K562 (cell line): ENCODE measurements around the gene IPCEF1. TPM values are rescaled to one million over a fixed set of nuclear protein-coding genes. Genes with fewer than 3 reads are reported as not detected.

Experiments used
- ATAC-seq: fragments of 200-7000 bp; cut with Tn5 transposase; 3 replicates; pipeline ENCODE4 v1.9.1; 2020; ENCODE audit warnings: moderate library complexity
- BruUV-seq: library from RNA; stranded (reverse); fragments of 400-500 nt; replicated peaks from 2 replicates; lab custom pipeline; 2021; lab: Mats Ljungman, UMichigan
- CTCF ChIA-PET: fragments of 300-600 bp; formaldehyde crosslinking; extraction: SDS; loops from one replicate; lab custom pipeline; 2021; ENCODE audit warnings: low intra/inter-chr PET ratio; lab: Yijun Ruan, JAX
- POLR2A ChIA-PET: fragments of 300-600, 350-650 bp; sonication (Branson Sonifier 250); formaldehyde crosslinking; extraction: SDS; loops from one replicate; lab custom pipeline; 2021; ENCODE audit warnings: antibody characterized with exemption, inconsistent platforms; lab: Yijun Ruan, JAX
- DNase-seq, 4 experiments: peaks; one replicate each; pipeline versions ENCODE4 v3.0.0 to v3.0.0-alpha.2; 2011 to 2018; ENCODE audit warnings: low spot score in 3 of 4, mixed read lengths in 3 of 4; ENCODE audit errors: extremely low read depth in 1 of 4
- FAIRE-seq: peaks from 2 replicates; lab custom pipeline; 2011; peaks lifted over from hg19 to GRCh38; lab: Jason Lieb, UNC
- H2AFZ ChIP-seq: 2 replicates; pipeline ENCODE4 v1.6.0; 2011; ENCODE audit warnings: low read depth, low read length, control low read depth, inconsistent platforms
- H3K27ac ChIP-seq: fragments of 200-600 bp; 3 replicates; pipeline ENCODE4 v1.8.0; 2011; ENCODE audit warnings: low read depth, mild to moderate bottlenecking, control low read depth, inconsistent platforms, low read length, moderate library complexity, mixed read lengths; ENCODE audit errors: extremely low read depth
- H3K27me3 ChIP-seq, 2 experiments: fragments of 300-600 bp in 1 of 2; 2 replicates in 1 of 2; 3 replicates in 1 of 2; pipeline versions ENCODE4 v1.6.0 to v1.8.0; 2011; ENCODE audit warnings: inconsistent platforms in 2 of 2, low read length in 2 of 2, mild to moderate bottlenecking in 1 of 2, mixed read lengths in 1 of 2, moderate library complexity in 1 of 2; ENCODE audit not compliant: control insufficient read depth in 2 of 2, insufficient read depth in 2 of 2
- H3K36me3 ChIP-seq: fragments of 300-600 bp; 3 replicates; pipeline ENCODE4 v1.8.0; 2011; ENCODE audit warnings: mild to moderate bottlenecking, low read length, inconsistent platforms; ENCODE audit not compliant: control insufficient read depth, insufficient read depth
- H3K4me1 ChIP-seq, 2 experiments: fragments of 200-600 bp in 1 of 2; replicated peaks in 1 of 2; 2 replicates in 1 of 2; 3 replicates in 1 of 2; pipeline versions ENCODE4 v1.5.1 to v1.8.0; 2011; ENCODE audit warnings: inconsistent platforms in 2 of 2, low read length in 2 of 2, mild to moderate bottlenecking in 1 of 2, mixed read lengths in 1 of 2, moderate library complexity in 1 of 2; ENCODE audit not compliant: control insufficient read depth in 2 of 2, insufficient read depth in 2 of 2
- H3K4me2 ChIP-seq: 2 replicates; pipeline ENCODE4 v1.6.1; 2011; ENCODE audit warnings: low read length, control low read depth, inconsistent platforms, mixed read lengths; ENCODE audit not compliant: insufficient read depth
- H3K4me3 ChIP-seq: fragments of 200-600 bp; sonication (generic), shearing (Covaris generic); 2 replicates; pipeline ENCODE4 v1.5.1; 2016; ENCODE audit warnings: control low read depth, inconsistent platforms
- H3K79me2 ChIP-seq: fragments of 200-600 bp; 3 replicates; pipeline ENCODE4 v1.8.0; 2011; ENCODE audit warnings: low read length, inconsistent platforms; ENCODE audit not compliant: control insufficient read depth, insufficient read depth
- H3K9ac ChIP-seq, 2 experiments: 2 replicates each; pipeline versions ENCODE4 v1.6.0 to v1.6.1; 2011; ENCODE audit warnings: low read depth in 2 of 2, low read length in 2 of 2, control low read depth in 1 of 2, inconsistent platforms in 1 of 2, mild to moderate bottlenecking in 1 of 2, mixed read lengths in 1 of 2; ENCODE audit not compliant: insufficient read depth in 1 of 2
- H3K9me1 ChIP-seq: one replicate; pipeline ENCODE4 v1.6.0; 2011; ENCODE audit warnings: inconsistent platforms, mild to moderate bottlenecking, low read length, moderate library complexity; ENCODE audit not compliant: control insufficient read depth, insufficient read depth
- H3K9me3 ChIP-seq: replicated peaks from 2 replicates; pipeline ENCODE4 v1.5.1; 2011; ENCODE audit warnings: low read depth, low read length, inconsistent platforms; ENCODE audit not compliant: control insufficient read depth, insufficient read depth
- H4K20me1 ChIP-seq: replicated peaks from 2 replicates; pipeline ENCODE4 v1.6.1; 2011; ENCODE audit warnings: low read length, inconsistent platforms, mixed read lengths; ENCODE audit not compliant: control insufficient read depth, insufficient read depth
- DACH1 ChIP-seq: fragments of 450-650 bp; IDR thresholded peaks from 2 replicates; pipeline ENCODE4 v1.6.1; 2018; ENCODE audit not compliant: partially characterized antibody
- FOS ChIP-seq: IDR thresholded peaks from 3 replicates; pipeline ENCODE4 v1.6.1; 2011; ENCODE audit not compliant: insufficient read length; ENCODE audit errors: extremely low read depth
- HMGN3 ChIP-seq: IDR thresholded peaks from 2 replicates; pipeline ENCODE4 v1.6.1; 2011; ENCODE audit warnings: borderline replicate concordance, low read depth, mild to moderate bottlenecking, mixed read lengths, low read length; ENCODE audit not compliant: insufficient read length; ENCODE audit errors: extremely low read depth
- JUND ChIP-seq, 2 experiments: IDR thresholded peaks; 2 replicates in 1 of 2; 3 replicates in 1 of 2; pipeline ENCODE4 v1.6.1; 2011; ENCODE audit warnings: borderline replicate concordance in 2 of 2, low read depth in 2 of 2, low read length in 2 of 2, improper control_type of control experiment in 1 of 2, missing biosample characterization in 1 of 2, missing genetic modification characterization in 1 of 2, missing genetic modification reagents in 1 of 2
- NBN ChIP-seq: fragments of 450-650 bp; IDR thresholded peaks from 2 replicates; pipeline ENCODE4 v1.6.1; 2016; ENCODE audit warnings: low read depth, mild to moderate bottlenecking
- NFATC3 ChIP-seq: fragments of 450-650 bp; IDR thresholded peaks from 2 replicates; pipeline ENCODE4 v1.6.1; 2017; ENCODE audit warnings: mild to moderate bottlenecking
- NR4A1 ChIP-seq, 2 experiments: fragments of 250-450 bp in 1 of 2; fragments of 450-650 bp in 1 of 2; sonication (Bioruptor Pico) in 1 of 2; IDR thresholded peaks; 2 replicates each; pipeline versions ENCODE4 v1.4.0 to v1.6.1; 2016 to 2020; ENCODE audit warnings: mild to moderate bottlenecking in 2 of 2, missing compliant biosample characterization in 1 of 2, missing genetic modification characterization in 1 of 2, moderate library complexity in 1 of 2
- RAD51 ChIP-seq: fragments of 450-650 bp; IDR thresholded peaks from 2 replicates; pipeline ENCODE4 v1.7.1; 2016; ENCODE audit warnings: low read depth, mild to moderate bottlenecking, borderline replicate concordance
- SAFB ChIP-seq: fragments of 200-400 bp; formaldehyde crosslinking; IDR thresholded peaks from 2 replicates; pipeline ENCODE4 v1.6.1; 2017; ENCODE audit warnings: low read depth, low read length, borderline replicate concordance
- SMAD4 ChIP-seq: fragments of 250-450 bp; sonication (Bioruptor Pico); conservative IDR thresholded peaks from 2 replicates; pipeline ENCODE4 v1.8.0; 2021; ENCODE audit warnings: inconsistent platforms, mild to moderate bottlenecking, moderate library complexity
- ZC3H11A ChIP-seq: IDR thresholded peaks from 2 replicates; pipeline ENCODE4 v1.6.1; 2012; ENCODE audit warnings: low read depth, low read length, improper control_type of control experiment
- ZNF184 ChIP-seq: sonication (generic); formaldehyde crosslinking; IDR thresholded peaks from 2 replicates; pipeline ENCODE4 v1.5.0; 2020; ENCODE audit warnings: missing genetic modification reagents
- WGBS: fragments of 100-300 bp; shearing (Covaris generic); methylation state at CpG from one replicate; pipeline ENCODE4 v1.1.6; 2016; ENCODE audit warnings: low coverage, mixed read lengths; ENCODE audit not compliant: insufficient coverage; ENCODE audit errors: missing lambda C conversion rate; 5-methylcytosine and 5-hydroxymethylcytosine counted together
- in situ Hi-C: fragments of 300-500 bp; cut with MboI; formaldehyde crosslinking; loops from 4 replicates; pipeline ENCODE4 v1.15.0; 2018; ENCODE audit warnings: inconsistent platforms, mixed read lengths
- intact Hi-C: fragments of 100-400 bp; cut with micrococcal nuclease; formaldehyde crosslinking; loops from 2 replicates; pipeline ENCODE4 v1.14.2; 2022
- polyA plus RNA-seq, 8 experiments: library from polyadenylated mRNA; depleted of rRNA in 4 of 8; stranded (reverse) in 5 of 8; unstranded in 3 of 8; fragments of >200 nt; fragmentation: Nextera tagmentation in 2 of 8; fragmentation: Illumina TruSeq in 1 of 8; extraction: Ambion mirVana in 2 of 8; extraction: Trizol in 1 of 8; gene quantifications; 2 replicates each; pipeline versions ENCODE4 v1.2.1 to v1.2.3, GENCODE V29; 2011 to 2014; ENCODE audit warnings: inconsistent platforms in 1 of 8, missing spikeins in 1 of 8
- total RNA-seq, 7 experiments: library from RNA; depleted of rRNA in 6 of 7; stranded (reverse); fragments of >200 nt in 6 of 7; fragmentation: Illumina TruSeq in 2 of 7; extraction: Trizol in 2 of 7; gene quantifications; 2 replicates each; pipeline versions ENCODE4 v1.2.1 to v1.2.3, GENCODE V29; 2011 to 2021; ENCODE audit warnings: low replicate concordance in 1 of 7
- TF ChIP-seq, protein P1 (sequence below): fragments of 450-650 bp; formaldehyde crosslinking; IDR thresholded peaks from 2 replicates; pipeline ENCODE4 v1.4.0; 2020; ENCODE audit warnings: mild to moderate bottlenecking
- TF ChIP-seq, protein P2 (sequence below): sonication (generic); formaldehyde crosslinking; IDR thresholded peaks from 2 replicates; pipeline ENCODE4 v1.9.0; 2022; ENCODE audit warnings: mild to moderate bottlenecking, missing genetic modification reagents
- TF ChIP-seq, protein P3 (sequence below): fragments of 250-450 bp; sonication (Bioruptor Pico); IDR thresholded peaks from 2 replicates; pipeline ENCODE4 v1.9.0; 2021; ENCODE audit warnings: mild to moderate bottlenecking, inconsistent platforms
- TF ChIP-seq, protein P4 (sequence below): sonication (generic); formaldehyde crosslinking; IDR thresholded peaks from 2 replicates; pipeline ENCODE4 v1.9.0; 2022; ENCODE audit warnings: mild to moderate bottlenecking, missing genetic modification reagents

Gene IPCEF1
- total and polyA plus RNA-seq, 9 of the 15 experiments (the other 6 are each of a cell fraction or from before 2014, with no cell fraction given), result 0.14 to 0.18 TPM; not detected in 7

DNA sequence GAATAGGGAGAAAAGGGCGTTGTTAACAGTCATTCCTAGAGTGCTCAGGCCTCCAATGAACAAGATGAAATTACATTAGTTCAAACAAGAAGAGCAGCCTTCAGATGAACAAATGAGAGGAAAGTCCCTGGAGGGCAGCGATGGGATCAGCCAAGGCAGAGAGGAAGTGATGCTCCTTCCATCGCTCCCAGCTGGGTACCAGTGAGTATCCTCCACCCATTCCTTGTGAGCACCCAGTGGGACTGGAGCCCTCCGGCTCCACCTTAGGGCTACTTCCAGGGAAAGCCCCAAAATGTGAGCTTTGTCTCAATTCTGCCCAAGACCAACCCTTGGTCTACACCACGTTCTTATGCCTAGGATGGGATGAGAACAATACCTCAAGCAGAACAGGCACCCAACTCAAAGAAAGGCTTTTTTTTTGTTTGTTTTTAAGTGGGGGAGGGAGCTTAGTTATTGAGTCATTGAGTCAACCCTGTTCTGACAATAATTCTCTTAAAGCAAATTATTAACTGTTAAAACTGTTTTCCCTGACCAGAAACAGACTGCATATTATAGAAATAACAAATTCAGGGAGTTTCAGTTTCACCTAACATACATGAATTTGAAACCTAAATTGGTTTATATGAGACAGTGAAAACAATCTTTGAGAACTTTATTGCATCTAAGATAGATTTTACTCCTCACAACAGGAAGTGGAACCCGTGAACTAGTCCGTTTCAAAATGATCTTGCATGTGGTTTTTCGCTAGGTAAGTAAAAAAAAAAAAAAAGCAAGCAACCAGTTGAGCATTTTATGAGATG is 106.9 kb downstream of the IPCEF1 start:
- Histone ChIP-seq H3K79me2 (no peaks in the 10 kb centered on the region), H2AFZ (no peak overlapping the region), H3K36me3 (no peaks in the 10 kb centered on the region), H3K4me2 (no peak overlapping the region), H3K4me1 (no peaks in the 10 kb centered on the region), H3K4me3 (no peak overlapping the region), H3K27me3 (peaks cover 0 to under 1% of the 10 kb centered on the region in 2 experiments; a peak in 1 of 5 replicates), H3K9me3 (no peaks in the 10 kb centered on the region), H3K9me1 (no peaks in the 10 kb centered on the region), H3K9ac (no peak overlapping the region), H4K20me1 (no peaks in the 10 kb centered on the region), H3K27ac (no peak overlapping the region)
- 1% methylated on average over 8 of the region's 8 CpGs for WGBS
- intact Hi-C loops, result no loop called here
- FAIRE-seq (no peak), DNase-seq (no peak), ATAC-seq (no peak)
- CTCF ChIA-PET, result no interaction called here
- BruUV-seq, result no TSS peak
- POLR2A ChIA-PET, result no interaction called here
- in situ Hi-C loops, result no loop called here
- no peak for TF ChIP-seq HMGN3
- no peak for TF ChIP-seq DACH1
- no peak for TF ChIP-seq JUND (IDR thresholded peaks at IDR 0.05; ENCODE audit: borderline replicate concordance, low read depth, low read length)
- TF ChIP-seq JUND (tag; IDR thresholded peaks at IDR 0.05; ENCODE audit: borderline replicate concordance, low read depth, low read length), result no peak
- TF ChIP-seq RAD51, result no peak
- TF ChIP-seq, protein P1, sequence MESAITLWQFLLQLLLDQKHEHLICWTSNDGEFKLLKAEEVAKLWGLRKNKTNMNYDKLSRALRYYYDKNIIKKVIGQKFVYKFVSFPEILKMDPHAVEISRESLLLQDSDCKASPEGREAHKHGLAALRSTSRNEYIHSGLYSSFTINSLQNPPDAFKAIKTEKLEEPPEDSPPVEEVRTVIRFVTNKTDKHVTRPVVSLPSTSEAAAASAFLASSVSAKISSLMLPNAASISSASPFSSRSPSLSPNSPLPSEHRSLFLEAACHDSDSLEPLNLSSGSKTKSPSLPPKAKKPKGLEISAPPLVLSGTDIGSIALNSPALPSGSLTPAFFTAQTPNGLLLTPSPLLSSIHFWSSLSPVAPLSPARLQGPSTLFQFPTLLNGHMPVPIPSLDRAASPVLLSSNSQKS (CRISPR knock-in tag), result no peak
- TF ChIP-seq, protein P2, sequence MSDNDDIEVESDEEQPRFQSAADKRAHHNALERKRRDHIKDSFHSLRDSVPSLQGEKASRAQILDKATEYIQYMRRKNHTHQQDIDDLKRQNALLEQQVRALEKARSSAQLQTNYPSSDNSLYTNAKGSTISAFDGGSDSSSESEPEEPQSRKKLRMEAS, result no peak
- no peak for TF ChIP-seq FOS
- no peak for TF ChIP-seq SAFB
- no peak for TF ChIP-seq ZNF184 (CRISPR knock-in tag)
- TF ChIP-seq, protein P3, sequence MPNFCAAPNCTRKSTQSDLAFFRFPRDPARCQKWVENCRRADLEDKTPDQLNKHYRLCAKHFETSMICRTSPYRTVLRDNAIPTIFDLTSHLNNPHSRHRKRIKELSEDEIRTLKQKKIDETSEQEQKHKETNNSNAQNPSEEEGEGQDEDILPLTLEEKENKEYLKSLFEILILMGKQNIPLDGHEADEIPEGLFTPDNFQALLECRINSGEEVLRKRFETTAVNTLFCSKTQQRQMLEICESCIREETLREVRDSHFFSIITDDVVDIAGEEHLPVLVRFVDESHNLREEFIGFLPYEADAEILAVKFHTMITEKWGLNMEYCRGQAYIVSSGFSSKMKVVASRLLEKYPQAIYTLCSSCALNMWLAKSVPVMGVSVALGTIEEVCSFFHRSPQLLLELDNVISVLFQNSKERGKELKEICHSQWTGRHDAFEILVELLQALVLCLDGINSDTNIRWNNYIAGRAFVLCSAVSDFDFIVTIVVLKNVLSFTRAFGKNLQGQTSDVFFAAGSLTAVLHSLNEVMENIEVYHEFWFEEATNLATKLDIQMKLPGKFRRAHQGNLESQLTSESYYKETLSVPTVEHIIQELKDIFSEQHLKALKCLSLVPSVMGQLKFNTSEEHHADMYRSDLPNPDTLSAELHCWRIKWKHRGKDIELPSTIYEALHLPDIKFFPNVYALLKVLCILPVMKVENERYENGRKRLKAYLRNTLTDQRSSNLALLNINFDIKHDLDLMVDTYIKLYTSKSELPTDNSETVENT (CRISPR knock-in tag), result no peak
- no peak for TF ChIP-seq SMAD4 (CRISPR knock-in tag)
- no peak for TF ChIP-seq NBN
- no peak for TF ChIP-seq NFATC3
- no peak for TF ChIP-seq NR4A1 (CRISPR knock-in tag; IDR thresholded peaks at IDR 0.05)
- TF ChIP-seq NR4A1 (tag; IDR thresholded peaks at IDR 0.05), result no peak
- TF ChIP-seq ZC3H11A, result no peak
- TF ChIP-seq, protein P4, sequence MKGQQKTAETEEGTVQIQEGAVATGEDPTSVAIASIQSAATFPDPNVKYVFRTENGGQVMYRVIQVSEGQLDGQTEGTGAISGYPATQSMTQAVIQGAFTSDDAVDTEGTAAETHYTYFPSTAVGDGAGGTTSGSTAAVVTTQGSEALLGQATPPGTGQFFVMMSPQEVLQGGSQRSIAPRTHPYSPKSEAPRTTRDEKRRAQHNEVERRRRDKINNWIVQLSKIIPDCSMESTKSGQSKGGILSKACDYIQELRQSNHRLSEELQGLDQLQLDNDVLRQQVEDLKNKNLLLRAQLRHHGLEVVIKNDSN, result no peak
